ENCODE measurements around the gene TRPV4. TPM values are rescaled to one million over a fixed set of nuclear protein-coding genes. Genes with fewer than 3 reads are reported as not detected.
A peak's percentile ranks its signal among the peaks of the same experiment; 100 is the strongest.

The TRPV4 gene
- total and polyA plus RNA-seq, 7 experiments from 2014 or later = 0.81 TPM; not detected in 6

- Mint-ChIP-seq H3K4me3 (no peak overlapping the region), H3K27me3 (no peaks in the 10 kb centered on the region), H3K4me1 (peaks cover 0 to 2% (median 0%) of the 10 kb centered on the region in 7 donors), H3K36me3 (no peaks in the 10 kb centered on the region), H3K27ac (no peak overlapping the region), H3K9me3 (peaks cover 0 to 4% (median 0%) of the 10 kb centered on the region in 11 donors)
- ATAC-seq (no peak), DNase-seq (no peak)
- ChIA-PET CTCF (interaction anchor here (0.6 kb wide), 1 partner anchor 484 kb away, joined by 3 read pairs; no protein-coding TSS in a partner anchor), POLR2A (no interaction called here)
- Histone ChIP-seq H3K9me3 (ENCODE audit: control insufficient read depth in 2 of 3, low read length in 3 of 3) (no peaks in the 10 kb centered on the region), H3K27me3 (ENCODE audit: control insufficient read depth in 2 of 2, insufficient read depth in 2 of 2, low read length in 2 of 2) (no peaks in the 10 kb centered on the region), H3K27ac (ENCODE audit: low read depth, low read length) (no peak overlapping the region), H3K4me1 (ENCODE audit: control insufficient read depth in 2 of 2, insufficient read depth in 2 of 2, low read length in 2 of 2) (no peaks in the 10 kb centered on the region), H3K4me3 (ENCODE audit: low read length) (no peak overlapping the region), H3K36me3 (ENCODE audit: control insufficient read depth in 2 of 3, insufficient read depth in 3 of 3, low read length in 3 of 3) (no peaks in the 10 kb centered on the region)
- intact Hi-C loops (cut with micrococcal nuclease) = no loop called here
Measured at GRCh38 chr12:109767456-109767855, 65.7 kb downstream of the TRPV4 start.

DNA sequence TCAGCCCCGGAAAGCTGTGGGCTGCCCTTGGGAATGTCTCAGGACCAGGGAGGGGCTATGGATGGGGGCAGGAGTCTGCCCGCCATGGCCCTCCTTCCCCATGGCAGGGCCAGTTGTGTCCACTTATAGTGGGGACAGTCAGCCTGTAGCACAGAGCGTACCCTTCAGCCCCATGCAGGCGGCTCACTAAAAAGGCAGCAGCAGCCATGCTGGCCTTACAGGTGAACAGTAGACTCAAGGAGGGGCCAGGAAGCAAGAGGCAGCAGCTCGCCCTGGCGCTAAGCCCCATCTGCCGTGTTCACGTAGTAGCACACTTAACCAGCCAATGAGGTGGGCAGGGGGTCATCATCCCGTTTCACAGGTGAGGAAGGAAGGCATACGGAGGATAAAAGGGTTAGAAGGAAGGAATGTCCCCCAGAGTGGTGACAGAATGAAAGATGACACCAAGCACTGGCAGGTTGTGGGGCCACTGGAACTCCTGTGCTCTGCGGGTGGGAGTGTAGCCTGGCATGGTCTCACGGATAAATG lies 66.9 kb downstream of the TRPV4 start:
- Mint-ChIP-seq H3K36me3 (no peaks in the 10 kb centered on the region), H3K4me1 (no peaks in the 10 kb centered on the region), H3K27ac (no peak overlapping the region), H3K27me3 (no peaks in the 10 kb centered on the region), H3K9me3 (peaks cover 0 to 4% (median 0%) of the 10 kb centered on the region in 11 donors), H3K4me3 (no peak overlapping the region)
- intact Hi-C loops (cut with micrococcal nuclease) = no loop called here
- Histone ChIP-seq H3K27me3 (ENCODE audit: control insufficient read depth in 2 of 2, insufficient read depth in 2 of 2, low read length in 2 of 2) (no peaks in the 10 kb centered on the region), H3K4me3 (ENCODE audit: low read length) (no peak overlapping the region), H3K4me1 (ENCODE audit: control insufficient read depth in 2 of 2, insufficient read depth in 2 of 2, low read length in 2 of 2) (no peaks in the 10 kb centered on the region), H3K27ac (ENCODE audit: low read depth, low read length) (no peak overlapping the region), H3K36me3 (ENCODE audit: control insufficient read depth in 2 of 3, insufficient read depth in 3 of 3, low read length in 3 of 3) (no peaks in the 10 kb centered on the region), H3K9me3 (ENCODE audit: control insufficient read depth in 2 of 3, low read length in 3 of 3) (no peaks in the 10 kb centered on the region)
- ChIA-PET POLR2A (no interaction called here), CTCF (no interaction called here)
- no peak for ATAC-seq
- peak in 1 of 9 donors; percentile 11 for DNase-seq

DNA sequence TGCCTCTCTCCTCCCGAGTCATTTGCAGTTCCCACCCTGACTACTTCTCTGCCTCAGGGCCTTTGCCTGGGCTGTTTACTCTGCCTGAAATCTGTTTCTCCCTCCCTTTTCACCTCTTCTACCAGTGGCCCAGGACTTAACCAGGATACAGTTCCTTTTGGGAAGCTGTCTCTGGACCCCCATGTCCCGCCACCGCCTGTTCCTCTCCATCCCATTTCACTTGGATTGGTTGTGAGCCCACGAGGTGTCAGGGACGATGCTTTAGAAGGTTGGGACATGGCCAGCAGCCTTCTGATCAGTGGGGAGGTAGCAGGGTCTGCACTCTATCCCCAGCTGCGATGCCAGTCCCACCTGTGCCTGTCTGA lies 67.8 kb downstream of the TRPV4 start:
- DNase-seq (peak in 1 of 9 donors; percentile 6), ATAC-seq (no peak)
- H3K27me3 ChIP-seq (ENCODE audit: control insufficient read depth in 2 of 2, insufficient read depth in 2 of 2, low read length in 2 of 2) = no peaks in the 10 kb centered on the region
- H3K4me3 ChIP-seq (ENCODE audit: low read length) = no peak overlapping the region
- H3K4me3 Mint-ChIP-seq = no peak overlapping the region
- ChIA-PET CTCF (no interaction called here), POLR2A (interaction anchor here (0.6 kb wide), 1 partner anchor 1933 kb away, joined by 3 read pairs; no protein-coding TSS in a partner anchor)
- no peak overlapping the region for H3K27ac ChIP-seq (ENCODE audit: low read depth, low read length)
- no peaks in the 10 kb centered on the region for H3K36me3 ChIP-seq (ENCODE audit: control insufficient read depth in 2 of 3, insufficient read depth in 3 of 3, low read length in 3 of 3)
- H3K9me3 ChIP-seq (ENCODE audit: control insufficient read depth in 2 of 3, low read length in 3 of 3) = no peaks in the 10 kb centered on the region
- no peaks in the 10 kb centered on the region for H3K36me3 Mint-ChIP-seq
- H3K27me3 Mint-ChIP-seq = no peaks in the 10 kb centered on the region
- peaks cover 0 to 4% (median 0%) of the 10 kb centered on the region in 11 donors for H3K9me3 Mint-ChIP-seq
- H3K4me1 Mint-ChIP-seq = peaks cover 0 to 3% (median 0%) of the 10 kb centered on the region in 7 donors
- no peak overlapping the region for H3K27ac Mint-ChIP-seq
- H3K4me1 ChIP-seq (ENCODE audit: control insufficient read depth in 2 of 2, insufficient read depth in 2 of 2, low read length in 2 of 2) = no peaks in the 10 kb centered on the region
- intact Hi-C loops (cut with micrococcal nuclease) = no loop called here

GRCh38 chr12:109764776-109765445 lies 68.3 kb downstream of the TRPV4 start:
- peak in 1 of 9 donors; percentile 1 for DNase-seq
- Mint-ChIP-seq H3K9me3 (peaks cover 0 to 4% (median 0%) of the 10 kb centered on the region in 11 donors), H3K27me3 (no peaks in the 10 kb centered on the region), H3K4me1 (peaks cover 0 to 4% (median 0%) of the 10 kb centered on the region in 7 donors), H3K4me3 (no peak overlapping the region), H3K27ac (no peak overlapping the region), H3K36me3 (no peaks in the 10 kb centered on the region)
- Histone ChIP-seq H3K4me1 (ENCODE audit: control insufficient read depth in 2 of 2, insufficient read depth in 2 of 2, low read length in 2 of 2) (no peaks in the 10 kb centered on the region), H3K27me3 (ENCODE audit: control insufficient read depth in 2 of 2, insufficient read depth in 2 of 2, low read length in 2 of 2) (no peaks in the 10 kb centered on the region), H3K36me3 (ENCODE audit: control insufficient read depth in 2 of 3, insufficient read depth in 3 of 3, low read length in 3 of 3) (no peaks in the 10 kb centered on the region), H3K9me3 (ENCODE audit: control insufficient read depth in 2 of 3, low read length in 3 of 3) (no peaks in the 10 kb centered on the region), H3K27ac (ENCODE audit: low read depth, low read length) (no peak overlapping the region), H3K4me3 (ENCODE audit: low read length) (no peak overlapping the region)
- POLR2A ChIA-PET = interaction anchor here (0.6 kb wide), 1 partner anchor 1934 kb away, joined by 3 read pairs; no protein-coding TSS in a partner anchor
- intact Hi-C loops (cut with micrococcal nuclease) = no loop called here
- CTCF ChIA-PET = no interaction called here
- ATAC-seq = no peak

- Mint-ChIP-seq H3K27me3 (no peaks in the 10 kb centered on the region), H3K9me3 (peaks cover 0 to 4% (median 0%) of the 10 kb centered on the region in 11 donors), H3K27ac (no peak overlapping the region), H3K36me3 (no peaks in the 10 kb centered on the region), H3K4me1 (peaks cover 0 to 4% (median 0%) of the 10 kb centered on the region in 7 donors), H3K4me3 (no peak overlapping the region)
- ChIA-PET POLR2A (no interaction called here), CTCF (no interaction called here)
- Histone ChIP-seq H3K36me3 (ENCODE audit: control insufficient read depth in 2 of 3, insufficient read depth in 3 of 3, low read length in 3 of 3) (no peaks in the 10 kb centered on the region), H3K9me3 (ENCODE audit: control insufficient read depth in 2 of 3, low read length in 3 of 3) (no peaks in the 10 kb centered on the region), H3K4me3 (ENCODE audit: low read length) (no peak overlapping the region), H3K4me1 (ENCODE audit: control insufficient read depth in 2 of 2, insufficient read depth in 2 of 2, low read length in 2 of 2) (no peaks in the 10 kb centered on the region), H3K27ac (ENCODE audit: low read depth, low read length) (no peak overlapping the region), H3K27me3 (ENCODE audit: control insufficient read depth in 2 of 2, insufficient read depth in 2 of 2, low read length in 2 of 2) (no peaks in the 10 kb centered on the region)
- no peak for ATAC-seq
- DNase-seq = no peak
- intact Hi-C loops (cut with micrococcal nuclease) = no loop called here
Measured at GRCh38 chr12:109764123-109764522, 69.1 kb downstream of the TRPV4 start.

DNA sequence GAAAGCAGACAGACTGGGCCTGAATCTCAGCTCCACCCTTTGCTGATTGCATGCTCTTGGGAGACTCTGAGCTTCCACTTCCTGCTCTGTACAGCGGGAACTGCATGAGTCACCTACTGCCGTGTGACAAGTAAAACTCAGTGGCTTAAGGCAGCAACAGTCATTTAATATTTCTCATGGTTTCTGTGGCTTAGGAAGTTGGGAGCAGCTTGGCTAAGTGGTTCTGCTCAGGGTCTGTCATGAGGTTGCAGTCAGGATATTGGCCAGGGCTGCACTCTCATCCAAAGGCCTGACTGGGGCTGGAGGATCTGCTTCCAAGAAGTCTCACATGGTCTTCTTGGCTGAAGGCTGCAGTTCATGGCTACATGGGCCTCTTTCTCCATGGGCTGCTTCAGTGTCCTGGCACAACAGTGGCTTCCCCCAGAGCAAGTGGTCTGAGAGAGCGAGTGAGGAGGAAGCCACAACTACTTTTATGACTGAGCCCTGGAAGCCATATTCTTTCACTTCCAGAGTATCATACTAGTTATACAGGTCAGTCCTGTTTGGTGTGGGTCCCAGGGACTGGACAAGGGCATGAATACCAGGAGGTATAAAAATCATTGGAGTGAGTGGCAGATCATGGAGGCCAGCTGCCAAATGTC lies 69.9 kb downstream of the TRPV4 start:
- Mint-ChIP-seq H3K9me3 (peaks cover 0 to 4% (median 0%) of the 10 kb centered on the region in 11 donors), H3K4me3 (no peak overlapping the region), H3K4me1 (peaks cover 0 to 4% (median 0%) of the 10 kb centered on the region in 7 donors), H3K36me3 (no peaks in the 10 kb centered on the region), H3K27ac (peak overlapping the region in 1 of 9 donors; percentile 41), H3K27me3 (no peaks in the 10 kb centered on the region)
- H3K27me3 ChIP-seq (ENCODE audit: control insufficient read depth in 2 of 2, insufficient read depth in 2 of 2, low read length in 2 of 2) = no peaks in the 10 kb centered on the region
- no peaks in the 10 kb centered on the region for H3K36me3 ChIP-seq (ENCODE audit: control insufficient read depth in 2 of 3, insufficient read depth in 3 of 3, low read length in 3 of 3)
- no peak overlapping the region for H3K27ac ChIP-seq (ENCODE audit: low read depth, low read length)
- no peak overlapping the region for H3K4me3 ChIP-seq (ENCODE audit: low read length)
- peak; percentile 73 for ATAC-seq
- intact Hi-C loops (cut with micrococcal nuclease) = no loop called here
- H3K4me1 ChIP-seq (ENCODE audit: control insufficient read depth in 2 of 2, insufficient read depth in 2 of 2, low read length in 2 of 2) = no peaks in the 10 kb centered on the region
- POLR2A ChIA-PET = no interaction called here
- CTCF ChIA-PET = interaction anchor here (0.6 to 1.0 kb wide), 2 partner anchors 15 to 280 kb away, joined by 3 to 4 read pairs; no protein-coding TSS in a partner anchor
- DNase-seq = peak in 1 of 9 donors; percentile 6
- H3K9me3 ChIP-seq (ENCODE audit: control insufficient read depth in 2 of 3, low read length in 3 of 3) = no peaks in the 10 kb centered on the region

All from naive thymus-derived CD4-positive, alpha-beta T cell (primary cell).